Measurements from ENCODE around the gene SLC25A6. TPM values are rescaled to one million over a fixed set of nuclear protein-coding genes. Genes with fewer than 3 reads are reported as not detected.
"Not testable (repeated sequence)": the region's sequence is repeated elsewhere in the genome, so short reads cannot be mapped to it uniquely, and the experiment has no call there.

The SLC25A6 gene
- total RNA-seq, 2 donors from 2014 or later, result 109 to 157 TPM

DNA sequence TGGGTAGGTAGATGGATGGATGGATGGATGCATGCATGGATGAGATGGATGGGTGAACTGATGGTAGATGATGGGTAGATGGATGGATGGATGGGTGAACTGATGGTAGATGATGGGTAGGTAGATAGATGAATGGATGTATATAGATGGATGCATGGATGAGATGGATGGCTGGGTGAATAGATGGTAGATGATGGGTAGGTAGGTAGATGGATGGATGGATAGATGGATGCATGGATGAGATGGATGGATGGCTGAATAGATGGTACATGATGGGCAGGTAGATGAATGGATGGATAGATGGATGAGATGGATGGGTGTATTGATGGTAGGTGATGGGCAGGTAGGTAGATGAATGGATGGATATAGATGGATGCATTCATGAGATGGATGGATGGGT is 15.1 kb upstream of the SLC25A6 start:
- Histone ChIP-seq H3K27ac (no peak overlapping the region), H3K4me3 (no peak overlapping the region), H3K9me3 (no peaks in the 10 kb centered on the region), H3K27me3 (no peaks in the 10 kb centered on the region), H3K36me3 (peaks cover 55% of the 10 kb centered on the region), H3K4me1 (no peaks in the 10 kb centered on the region)
- TF ChIP-seq, protein P1, sequence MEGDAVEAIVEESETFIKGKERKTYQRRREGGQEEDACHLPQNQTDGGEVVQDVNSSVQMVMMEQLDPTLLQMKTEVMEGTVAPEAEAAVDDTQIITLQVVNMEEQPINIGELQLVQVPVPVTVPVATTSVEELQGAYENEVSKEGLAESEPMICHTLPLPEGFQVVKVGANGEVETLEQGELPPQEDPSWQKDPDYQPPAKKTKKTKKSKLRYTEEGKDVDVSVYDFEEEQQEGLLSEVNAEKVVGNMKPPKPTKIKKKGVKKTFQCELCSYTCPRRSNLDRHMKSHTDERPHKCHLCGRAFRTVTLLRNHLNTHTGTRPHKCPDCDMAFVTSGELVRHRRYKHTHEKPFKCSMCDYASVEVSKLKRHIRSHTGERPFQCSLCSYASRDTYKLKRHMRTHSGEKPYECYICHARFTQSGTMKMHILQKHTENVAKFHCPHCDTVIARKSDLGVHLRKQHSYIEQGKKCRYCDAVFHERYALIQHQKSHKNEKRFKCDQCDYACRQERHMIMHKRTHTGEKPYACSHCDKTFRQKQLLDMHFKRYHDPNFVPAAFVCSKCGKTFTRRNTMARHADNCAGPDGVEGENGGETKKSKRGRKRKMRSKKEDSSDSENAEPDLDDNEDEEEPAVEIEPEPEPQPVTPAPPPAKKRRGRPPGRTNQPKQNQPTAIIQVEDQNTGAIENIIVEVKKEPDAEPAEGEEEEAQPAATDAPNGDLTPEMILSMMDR (IDR thresholded peaks at IDR 0.05), result no peak
- no peak for DNase-seq (ENCODE audit: low spot score)

DNA sequence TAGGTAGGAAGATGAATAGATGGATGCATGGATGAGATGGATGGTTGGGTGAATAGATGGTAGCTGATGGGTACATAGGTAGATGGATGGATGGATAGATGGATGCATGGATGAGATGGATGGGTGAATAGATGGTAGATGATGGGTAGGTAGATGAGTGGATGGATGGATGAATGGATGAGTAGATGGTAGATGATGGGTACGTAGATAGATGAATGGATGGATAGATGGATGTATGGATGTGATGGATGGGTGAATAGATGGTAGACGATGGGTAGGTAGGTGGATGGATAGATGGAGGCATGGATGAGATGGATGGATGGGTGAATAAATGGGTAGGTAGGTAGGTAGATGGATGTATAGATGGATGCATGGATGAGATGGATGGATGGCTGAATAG is 13.9 kb upstream of the SLC25A6 start:
- not testable (repeated sequence) for DNase-seq (ENCODE audit: low spot score); H3K4me1 ChIP-seq; H3K9me3 ChIP-seq; H3K4me3 ChIP-seq; H3K27ac ChIP-seq; H3K27me3 ChIP-seq
- peaks cover 47% of the 10 kb centered on the region for H3K36me3 ChIP-seq

DNA sequence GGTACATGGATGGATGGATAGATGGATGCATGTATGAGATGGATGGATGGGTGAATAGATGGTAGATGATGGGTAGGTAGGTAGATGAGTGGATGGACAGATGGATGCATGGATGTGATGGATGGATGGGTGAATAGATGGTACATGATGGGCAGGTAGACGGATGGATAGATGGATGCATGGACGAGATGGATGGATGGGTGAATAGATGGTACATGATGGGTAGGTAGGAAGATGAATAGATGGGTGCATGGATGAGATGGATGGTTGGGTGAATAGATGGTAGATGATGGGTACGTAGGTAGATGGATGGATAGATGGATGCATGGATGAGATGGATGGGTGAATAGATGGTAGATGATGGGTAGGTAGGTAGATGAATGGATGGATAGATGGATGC is 12.0 kb upstream of the SLC25A6 start:
- DNase-seq (ENCODE audit: low spot score); H3K27ac ChIP-seq; H3K4me3 ChIP-seq; H3K9me3 ChIP-seq; H3K4me1 ChIP-seq; H3K27me3 ChIP-seq: not testable (repeated sequence)
- peaks cover 47% of the 10 kb centered on the region for H3K36me3 ChIP-seq

DNA sequence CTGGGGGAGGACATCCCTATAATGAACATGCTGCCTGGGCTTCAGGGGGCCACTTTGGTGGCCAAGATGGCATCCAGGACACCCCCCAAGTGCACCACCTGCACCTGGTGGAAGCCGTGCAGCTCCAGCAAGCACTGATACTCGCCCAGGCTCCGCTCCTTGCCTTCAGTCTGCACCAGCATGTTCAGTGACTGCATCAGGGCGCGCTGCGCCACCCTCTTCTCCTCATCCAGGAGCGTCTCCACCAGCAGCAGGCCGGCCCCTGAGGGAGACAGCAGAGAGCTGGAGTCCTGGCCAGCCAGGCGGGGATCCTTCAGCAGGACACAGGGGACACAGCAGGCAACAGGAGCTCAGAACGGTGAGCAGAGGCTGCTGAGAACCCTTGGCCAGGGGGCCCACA is 11.3 kb upstream of the SLC25A6 start:
- no peak for DNase-seq (ENCODE audit: low spot score)

DNA sequence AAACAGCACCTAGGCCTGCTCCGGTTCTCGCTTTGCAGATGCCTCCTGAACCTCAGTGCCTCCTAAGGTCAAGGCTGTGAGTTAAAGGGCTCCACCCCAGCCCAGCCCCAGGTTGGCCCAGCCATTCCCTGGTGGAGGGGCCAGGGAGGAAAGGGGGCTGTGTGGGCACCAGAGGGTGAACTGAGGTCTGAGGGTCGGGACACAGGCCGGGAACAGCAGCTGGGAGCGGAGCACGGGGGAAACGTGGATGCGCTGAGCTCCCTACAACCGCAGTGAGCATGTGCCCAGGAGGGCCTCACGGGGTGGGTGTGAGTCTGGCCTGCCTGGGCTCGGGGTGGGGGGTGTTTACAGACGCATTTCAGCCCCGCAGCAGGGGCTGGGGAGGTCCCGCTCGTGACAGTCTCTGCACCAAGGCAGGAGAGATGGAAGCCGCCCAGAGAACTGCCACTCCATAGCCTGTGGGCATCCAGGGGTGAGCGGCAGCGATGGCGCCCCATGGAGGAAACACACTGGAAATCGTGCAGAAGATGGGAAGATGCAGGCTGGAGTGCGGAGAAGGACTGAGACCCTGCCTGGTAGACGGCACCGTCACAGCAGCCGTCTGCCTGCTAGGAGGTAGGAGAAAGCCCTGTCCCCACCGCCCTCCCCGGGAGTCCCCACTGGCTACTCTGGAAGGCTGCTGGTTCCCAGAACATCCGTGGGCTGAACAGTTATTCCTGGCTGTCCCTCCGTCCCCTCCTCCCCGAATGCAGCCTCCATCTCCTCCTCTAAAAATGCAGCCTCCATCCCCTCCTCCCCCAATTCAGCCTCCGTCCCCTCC is 9.9 kb upstream of the SLC25A6 start:
- DNase-seq (ENCODE audit: low spot score), result no peak
- H3K4me3 ChIP-seq, result no peak overlapping the region
- H3K27ac ChIP-seq, result no peak overlapping the region
- no peaks in the 10 kb centered on the region for H3K27me3 ChIP-seq
- TF ChIP-seq, protein P1 (IDR thresholded peaks at IDR 0.05), result no peak
- peaks cover 41% of the 10 kb centered on the region for H3K36me3 ChIP-seq
- no peaks in the 10 kb centered on the region for H3K4me1 ChIP-seq
- no peaks in the 10 kb centered on the region for H3K9me3 ChIP-seq

More for the DNA sequence above, 11.3 kb upstream of the SLC25A6 start:
- Histone ChIP-seq H3K27ac (no peak overlapping the region), H3K27me3 (no peaks in the 10 kb centered on the region), H3K9me3 (no peaks in the 10 kb centered on the region), H3K4me1 (no peaks in the 10 kb centered on the region), H3K4me3 (no peak overlapping the region), H3K36me3 (peaks cover 47% of the 10 kb centered on the region)
- TF ChIP-seq, protein P1 (IDR thresholded peaks at IDR 0.05), result no peak

DNA sequence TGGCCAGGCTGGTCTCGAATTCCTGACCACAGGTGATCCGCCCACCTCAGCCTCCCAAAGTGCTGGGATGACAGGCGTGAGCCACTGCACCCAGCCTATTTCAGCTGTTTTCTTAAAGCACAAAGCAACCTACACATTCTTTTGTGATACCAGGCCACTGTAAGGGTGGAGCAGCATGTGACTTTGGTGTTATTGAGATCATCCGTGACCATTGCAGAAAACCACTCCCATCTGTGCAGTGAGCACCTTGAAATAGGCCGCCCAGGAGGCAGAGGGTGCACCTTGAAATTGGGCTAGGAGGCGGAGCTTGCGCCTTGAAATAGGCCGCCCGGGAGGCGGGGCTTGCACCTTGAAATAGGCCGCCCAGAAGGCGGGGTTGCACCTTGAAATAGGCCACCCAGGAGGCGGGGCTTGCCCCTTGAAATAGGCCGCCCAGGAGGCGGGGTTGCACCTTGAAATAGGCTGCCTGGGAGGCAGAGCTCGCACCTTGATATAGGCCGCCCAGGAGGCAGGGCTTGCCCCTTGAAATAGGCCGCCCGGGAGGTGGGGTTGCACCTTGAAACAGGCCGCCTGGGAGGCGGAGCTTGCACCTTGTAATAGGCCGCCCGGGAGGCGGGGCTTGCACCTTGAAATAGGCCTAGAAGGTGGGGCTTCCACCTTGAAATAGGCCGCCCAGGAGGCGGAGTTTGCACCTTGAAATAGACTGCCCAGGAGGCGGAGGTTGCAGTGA is 9.0 kb upstream of the SLC25A6 start:
- Histone ChIP-seq H3K27ac (no peak overlapping the region), H3K9me3 (no peaks in the 10 kb centered on the region), H3K4me1 (no peaks in the 10 kb centered on the region), H3K4me3 (no peak overlapping the region), H3K36me3 (peaks cover 32% of the 10 kb centered on the region), H3K27me3 (no peaks in the 10 kb centered on the region)
- TF ChIP-seq, protein P1 (IDR thresholded peaks at IDR 0.05), result no peak
- no peak for DNase-seq (ENCODE audit: low spot score)

All from right atrium auricular region (tissue), 2 donors.